Thoracic aorta (tissue), 2 donors: Measurements from ENCODE around the gene MTX1. TPM values are rescaled to one million over a fixed set of nuclear protein-coding genes. Genes with fewer than 3 reads are reported as not detected.

ENCODE experiments used
- ATAC-seq: fragments of 150-250 bp; one replicate; pipeline ENCODE4 v1.8.0; 2017; ENCODE audit warnings: low read depth; ENCODE audit not compliant: insufficient number of reproducible peaks, low FRiP score
- DNase-seq: peaks from one replicate; pipeline ENCODE4 v3.0.0-alpha.2; 2020; ENCODE audit warnings: low spot score
- H3K27ac ChIP-seq, 2 donors: fragments of 200-600 bp; sonication (generic); 1 replicate in 1 of 2; 2 replicates in 1 of 2; pipeline ENCODE4 v1.5.1; 2016; ENCODE audit warnings: mild to moderate bottlenecking in 2 of 2, moderate library complexity in 2 of 2
- H3K27me3 ChIP-seq: fragments of 200-600 bp; sonication (generic); replicated peaks from 2 replicates; pipeline ENCODE4 v1.6.0; 2016; ENCODE audit warnings: mild to moderate bottlenecking; ENCODE audit not compliant: insufficient read depth
- H3K36me3 ChIP-seq: fragments of 200-600 bp; sonication (generic); one replicate; pipeline ENCODE4 v1.5.1; 2016
- H3K4me1 ChIP-seq, 2 donors: fragments of 200-600 bp; sonication (generic); 1 replicate in 1 of 2; 2 replicates in 1 of 2; pipeline versions ENCODE4 v1.5.1 to v1.6.0; 2016; ENCODE audit warnings: low read depth in 2 of 2, mild to moderate bottlenecking in 1 of 2; ENCODE audit not compliant: control insufficient read depth in 1 of 2
- H3K4me3 ChIP-seq: fragments of 200-600 bp; sonication (generic); 2 replicates; pipeline ENCODE4 v1.5.1; 2016; ENCODE audit warnings: mild to moderate bottlenecking
- H3K9me3 ChIP-seq: fragments of 200-600 bp; sonication (generic); 2 replicates; pipeline ENCODE4 v1.5.1; 2016
- CTCF ChIP-seq: fragments of 200-600 bp; sonication (generic); IDR thresholded peaks from one replicate; pipeline ENCODE4 v1.5.1; 2019; ENCODE audit warnings: antibody characterized with exemption
- total RNA-seq, 2 donors: library from RNA; depleted of rRNA; stranded (reverse); fragments of >200 nt; gene quantifications; one replicate each; pipeline versions ENCODE4 v1.1.0 to v1.2.3, GENCODE V29; 2016

MTX1 gene
- total RNA-seq, 2 donors from 2014 or later: 21.7 to 22.9 TPM

- H3K4me1 ChIP-seq: peaks cover 16 to 41% of the 10 kb centered on the region in 2 donors
- no peak for DNase-seq
- H3K36me3 ChIP-seq: peaks cover 10% of the 10 kb centered on the region
Observed at GRCh38 chr1:155254714-155255242, 46.3 kb downstream of the MTX1 start.

GRCh38 chr1:155255243-155256007 lies 46.9 kb downstream of the MTX1 start, which contains the start of gene ENTREP3:
Gene ENTREP3, minus strand, starts transcription at chr1:155255483. Its CDS starts 606 bp downstream, at chr1:155254877.
- H3K4me3 ChIP-seq: peak within 1 kb of the TSS; percentile 77
- peak within 1 kb of the TSS; percentile 83 to 97 for H3K27ac ChIP-seq
- DNase-seq: peak; percentile 51
- no peaks in the 10 kb centered on the region for H3K27me3 ChIP-seq
- peaks cover 10% of the 10 kb centered on the region for H3K36me3 ChIP-seq
- H3K4me1 ChIP-seq: peaks cover 16 to 40% of the 10 kb centered on the region in 2 donors
- H3K9me3 ChIP-seq: no peaks in the 10 kb centered on the region
- peak; percentile 75 for ATAC-seq
- no peak for TF ChIP-seq CTCF

More at GRCh38 chr1:155254714-155255242, 46.3 kb downstream of the MTX1 start:
- peak overlapping the region; percentile 77 for H3K4me3 ChIP-seq
- ATAC-seq: no peak
- H3K9me3 ChIP-seq: no peaks in the 10 kb centered on the region
- no peaks in the 10 kb centered on the region for H3K27me3 ChIP-seq
- TF ChIP-seq CTCF: no peak
- H3K27ac ChIP-seq: peak overlapping the region; percentile 83 to 97

- no peak for TF ChIP-seq CTCF
Observed at GRCh38 chr1:155256058-155256852, 47.8 kb downstream of the MTX1 start.

GRCh38 chr1:155260276-155260675 lies 51.8 kb downstream of the MTX1 start:
- no peak overlapping the region for H3K27ac ChIP-seq
- DNase-seq (no peak), ATAC-seq (no peak)
- peaks cover 7 to 33% of the 10 kb centered on the region in 2 donors for H3K4me1 ChIP-seq
- TF ChIP-seq CTCF: no peak
- no peaks in the 10 kb centered on the region for H3K9me3 ChIP-seq
- no peaks in the 10 kb centered on the region for H3K27me3 ChIP-seq
- H3K36me3 ChIP-seq: peaks cover 18% of the 10 kb centered on the region
- no peak overlapping the region for H3K4me3 ChIP-seq

More at GRCh38 chr1:155256058-155256852, 47.8 kb downstream of the MTX1 start:
- no peak for ATAC-seq
- Histone ChIP-seq H3K4me1 (peaks cover 14 to 41% of the 10 kb centered on the region in 2 donors), H3K4me3 (peak overlapping the region; percentile 77), H3K27ac (peak overlapping the region; percentile 83 to 97), H3K36me3 (peaks cover 10% of the 10 kb centered on the region), H3K9me3 (no peaks in the 10 kb centered on the region), H3K27me3 (no peaks in the 10 kb centered on the region)
- no peak for DNase-seq

- Histone ChIP-seq H3K9me3 (no peaks in the 10 kb centered on the region), H3K4me1 (peaks cover 7 to 24% of the 10 kb centered on the region in 2 donors), H3K27ac (peak overlapping the region; percentile 82 to 87), H3K27me3 (no peaks in the 10 kb centered on the region), H3K4me3 (peak overlapping the region; percentile 93), H3K36me3 (peaks cover 26% of the 10 kb centered on the region)
- no peak for DNase-seq
- TF ChIP-seq CTCF: no peak
- ATAC-seq: no peak
Observed at GRCh38 chr1:155261493-155261851, 53.0 kb downstream of the MTX1 start.
